HepG2 (cell line): ENCODE measurements around the gene CELSR3. TPM values are rescaled to one million over a fixed set of nuclear protein-coding genes. Genes with fewer than 3 reads are reported as not detected.

Experiments used
- BHLHE40 ChIP-seq: IDR thresholded peaks from 2 replicates; pipeline ENCODE4 v1.6.1; 2011; ENCODE audit warnings: low read length, improper control_type of control experiment
- BRD4 ChIP-seq: sonication (generic); formaldehyde crosslinking; IDR thresholded peaks from 2 replicates; pipeline ENCODE4 v1.4.0; 2020; ENCODE audit warnings: missing genetic modification reagents
- CHCHD3 ChIP-seq: sonication (generic); formaldehyde crosslinking; IDR thresholded peaks from 2 replicates; pipeline ENCODE4 v1.8.0; 2022; ENCODE audit warnings: mild to moderate bottlenecking, missing genetic modification reagents, moderate library complexity
- DMTF1 ChIP-seq: sonication (generic); formaldehyde crosslinking; IDR thresholded peaks from 2 replicates; pipeline ENCODE4 v1.4.0; 2020; ENCODE audit warnings: mild to moderate bottlenecking, missing genetic modification reagents
- DPF2 ChIP-seq: sonication (generic); formaldehyde crosslinking; IDR thresholded peaks from 2 replicates; pipeline ENCODE4 v1.4.0; 2020; ENCODE audit warnings: mild to moderate bottlenecking, low read depth, missing genetic modification reagents, borderline replicate concordance
- FIP1L1 ChIP-seq: fragments of 200-400 bp; formaldehyde crosslinking; IDR thresholded peaks from 2 replicates; pipeline ENCODE4 v1.6.1; 2018; ENCODE audit warnings: low read depth, mild to moderate bottlenecking, low read length, moderate library complexity, borderline replicate concordance; ENCODE audit not compliant: insufficient read depth
- MLLT10 ChIP-seq: sonication (generic); formaldehyde crosslinking; IDR thresholded peaks from 2 replicates; pipeline ENCODE4 v1.4.0; 2020; ENCODE audit warnings: missing genetic modification reagents
- TBP ChIP-seq: sonication (generic); formaldehyde crosslinking; IDR thresholded peaks from 2 replicates; pipeline ENCODE4 v1.5.0; 2020; ENCODE audit warnings: missing genetic modification reagents
- XRCC5 ChIP-seq: fragments of 200-400 bp; formaldehyde crosslinking; optimal IDR thresholded peaks from 2 replicates; pipeline ENCODE3; 2017; ENCODE audit warnings: mild to moderate bottlenecking, low read length
- ZMAT5 ChIP-seq: sonication (generic); formaldehyde crosslinking; IDR thresholded peaks from 2 replicates; pipeline ENCODE4 v1.5.0; 2020; ENCODE audit warnings: mild to moderate bottlenecking, low read depth, missing genetic modification reagents, borderline replicate concordance
- ZNF10 ChIP-seq: sonication (generic); formaldehyde crosslinking; IDR thresholded peaks from 2 replicates; pipeline ENCODE4 v1.4.0; 2020; ENCODE audit warnings: mild to moderate bottlenecking, low read depth, missing genetic modification reagents, borderline replicate concordance
- ZNF264 ChIP-seq: sonication (generic); formaldehyde crosslinking; IDR thresholded peaks from 2 replicates; pipeline ENCODE4 v1.4.0; 2020; ENCODE audit warnings: missing genetic modification reagents
- ZNF292 ChIP-seq: sonication (generic); formaldehyde crosslinking; IDR thresholded peaks from 2 replicates; pipeline ENCODE4 v1.8.1; 2022; ENCODE audit warnings: mild to moderate bottlenecking, low read depth, missing genetic modification reagents, borderline replicate concordance
- ZNF572 ChIP-seq: sonication (generic); formaldehyde crosslinking; IDR thresholded peaks from 2 replicates; pipeline ENCODE4 v1.5.1; 2020; ENCODE audit warnings: mild to moderate bottlenecking, missing genetic modification reagents
- polyA plus RNA-seq, 8 experiments: library from polyadenylated mRNA; depleted of rRNA in 3 of 8; stranded (reverse) in 7 of 8; unstranded in 1 of 8; fragments of >200 nt; fragmentation: Illumina TruSeq in 4 of 8; extraction: Trizol in 4 of 8; gene quantifications; 2 replicates each; pipeline versions ENCODE4 v1.2.1 to v1.2.3, GENCODE V29; 2011 to 2016; ENCODE audit warnings: low read depth in 4 of 8, missing spikeins in 1 of 8, mixed read lengths in 1 of 8; ENCODE audit not compliant: insufficient read depth in 1 of 8
- total RNA-seq, 5 experiments: library from RNA; depleted of rRNA; stranded (reverse); fragments of >200 nt; fragmentation: Illumina TruSeq; extraction: Trizol; gene quantifications; 2 replicates each; pipeline ENCODE4 v1.2.3, GENCODE V29; 2016; ENCODE audit warnings: low read depth in 1 of 5
- TF ChIP-seq, protein P1 (sequence below): sonication (generic); formaldehyde crosslinking; IDR thresholded peaks from 2 replicates; pipeline ENCODE4 v1.9.0; 2022; ENCODE audit warnings: missing genetic modification reagents, mild to moderate bottlenecking, borderline replicate concordance
- TF ChIP-seq, protein P2 (sequence below): sonication (generic); formaldehyde crosslinking; IDR thresholded peaks from 2 replicates; pipeline ENCODE4 v1.4.0; 2020; ENCODE audit warnings: missing genetic modification reagents
- TF ChIP-seq, protein P3 (sequence below): sonication (generic); formaldehyde crosslinking; IDR thresholded peaks from 2 replicates; pipeline ENCODE4 v1.5.1; 2020; ENCODE audit warnings: missing genetic modification reagents, mild to moderate bottlenecking, borderline replicate concordance
- TF ChIP-seq, protein P4 (sequence below): sonication (generic); formaldehyde crosslinking; IDR thresholded peaks from 2 replicates; pipeline ENCODE4 v1.4.0; 2020; ENCODE audit warnings: mild to moderate bottlenecking, missing genetic modification reagents

Gene CELSR3
- total and polyA plus RNA-seq, 2 of the 13 experiments (the other 11 are each of a cell fraction or from before 2014, with no cell fraction given): 5.4 to 6.7 TPM

GRCh38 chr3:48661501-48662144, 1.1 kb downstream of the CELSR3 start (continued):
- TF ChIP-seq ZMAT5 (peak; percentile 99), TBP (CRISPR knock-in tag) (no peak), XRCC5 (peak; percentile 88), ZNF292 (CRISPR knock-in tag) (peak; percentile 94), CHCHD3 (CRISPR knock-in tag) (peak; percentile 100), FIP1L1 (no peak), MLLT10 (peak; percentile 99), ZNF10 (no peak), DPF2 (no peak), BRD4 (CRISPR knock-in tag) (peak; percentile 96), DMTF1 (peak; percentile 97), ZNF264 (CRISPR knock-in tag) (peak; percentile 100), BHLHE40 (no peak), ZNF572 (CRISPR knock-in tag) (peak; percentile 81; the same call in 1 of the 2 replicates)
- TF ChIP-seq, protein P1, sequence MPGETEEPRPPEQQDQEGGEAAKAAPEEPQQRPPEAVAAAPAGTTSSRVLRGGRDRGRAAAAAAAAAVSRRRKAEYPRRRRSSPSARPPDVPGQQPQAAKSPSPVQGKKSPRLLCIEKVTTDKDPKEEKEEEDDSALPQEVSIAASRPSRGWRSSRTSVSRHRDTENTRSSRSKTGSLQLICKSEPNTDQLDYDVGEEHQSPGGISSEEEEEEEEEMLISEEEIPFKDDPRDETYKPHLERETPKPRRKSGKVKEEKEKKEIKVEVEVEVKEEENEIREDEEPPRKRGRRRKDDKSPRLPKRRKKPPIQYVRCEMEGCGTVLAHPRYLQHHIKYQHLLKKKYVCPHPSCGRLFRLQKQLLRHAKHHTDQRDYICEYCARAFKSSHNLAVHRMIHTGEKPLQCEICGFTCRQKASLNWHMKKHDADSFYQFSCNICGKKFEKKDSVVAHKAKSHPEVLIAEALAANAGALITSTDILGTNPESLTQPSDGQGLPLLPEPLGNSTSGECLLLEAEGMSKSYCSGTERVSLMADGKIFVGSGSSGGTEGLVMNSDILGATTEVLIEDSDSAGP: peak; percentile 96
- TF ChIP-seq, protein P2, sequence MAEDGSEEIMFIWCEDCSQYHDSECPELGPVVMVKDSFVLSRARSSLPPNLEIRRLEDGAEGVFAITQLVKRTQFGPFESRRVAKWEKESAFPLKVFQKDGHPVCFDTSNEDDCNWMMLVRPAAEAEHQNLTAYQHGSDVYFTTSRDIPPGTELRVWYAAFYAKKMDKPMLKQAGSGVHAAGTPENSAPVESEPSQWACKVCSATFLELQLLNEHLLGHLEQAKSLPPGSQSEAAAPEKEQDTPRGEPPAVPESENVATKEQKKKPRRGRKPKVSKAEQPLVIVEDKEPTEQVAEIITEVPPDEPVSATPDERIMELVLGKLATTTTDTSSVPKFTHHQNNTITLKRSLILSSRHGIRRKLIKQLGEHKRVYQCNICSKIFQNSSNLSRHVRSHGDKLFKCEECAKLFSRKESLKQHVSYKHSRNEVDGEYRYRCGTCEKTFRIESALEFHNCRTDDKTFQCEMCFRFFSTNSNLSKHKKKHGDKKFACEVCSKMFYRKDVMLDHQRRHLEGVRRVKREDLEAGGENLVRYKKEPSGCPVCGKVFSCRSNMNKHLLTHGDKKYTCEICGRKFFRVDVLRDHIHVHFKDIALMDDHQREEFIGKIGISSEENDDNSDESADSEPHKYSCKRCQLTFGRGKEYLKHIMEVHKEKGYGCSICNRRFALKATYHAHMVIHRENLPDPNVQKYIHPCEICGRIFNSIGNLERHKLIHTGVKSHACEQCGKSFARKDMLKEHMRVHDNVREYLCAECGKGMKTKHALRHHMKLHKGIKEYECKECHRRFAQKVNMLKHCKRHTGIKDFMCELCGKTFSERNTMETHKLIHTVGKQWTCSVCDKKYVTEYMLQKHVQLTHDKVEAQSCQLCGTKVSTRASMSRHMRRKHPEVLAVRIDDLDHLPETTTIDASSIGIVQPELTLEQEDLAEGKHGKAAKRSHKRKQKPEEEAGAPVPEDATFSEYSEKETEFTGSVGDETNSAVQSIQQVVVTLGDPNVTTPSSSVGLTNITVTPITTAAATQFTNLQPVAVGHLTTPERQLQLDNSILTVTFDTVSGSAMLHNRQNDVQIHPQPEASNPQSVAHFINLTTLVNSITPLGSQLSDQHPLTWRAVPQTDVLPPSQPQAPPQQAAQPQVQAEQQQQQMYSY (CRISPR knock-in tag): peak; percentile 95
- TF ChIP-seq, protein P3, sequence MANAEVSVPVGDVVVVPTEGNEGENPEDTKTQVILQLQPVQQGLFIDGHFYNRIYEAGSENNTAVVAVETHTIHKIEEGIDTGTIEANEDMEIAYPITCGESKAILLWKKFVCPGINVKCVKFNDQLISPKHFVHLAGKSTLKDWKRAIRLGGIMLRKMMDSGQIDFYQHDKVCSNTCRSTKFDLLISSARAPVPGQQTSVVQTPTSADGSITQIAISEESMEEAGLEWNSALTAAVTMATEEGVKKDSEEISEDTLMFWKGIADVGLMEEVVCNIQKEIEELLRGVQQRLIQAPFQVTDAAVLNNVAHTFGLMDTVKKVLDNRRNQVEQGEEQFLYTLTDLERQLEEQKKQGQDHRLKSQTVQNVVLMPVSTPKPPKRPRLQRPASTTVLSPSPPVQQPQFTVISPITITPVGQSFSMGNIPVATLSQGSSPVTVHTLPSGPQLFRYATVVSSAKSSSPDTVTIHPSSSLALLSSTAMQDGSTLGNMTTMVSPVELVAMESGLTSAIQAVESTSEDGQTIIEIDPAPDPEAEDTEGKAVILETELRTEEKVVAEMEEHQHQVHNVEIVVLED (CRISPR knock-in tag): peak; percentile 84
- TF ChIP-seq, protein P4, sequence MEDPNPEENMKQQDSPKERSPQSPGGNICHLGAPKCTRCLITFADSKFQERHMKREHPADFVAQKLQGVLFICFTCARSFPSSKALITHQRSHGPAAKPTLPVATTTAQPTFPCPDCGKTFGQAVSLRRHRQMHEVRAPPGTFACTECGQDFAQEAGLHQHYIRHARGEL: peak; percentile 98
